ENCODE results near the gene CFP.
A peak's percentile ranks its signal among the peaks of the same experiment; 100 is the strongest.

Gene CFP

DNA sequence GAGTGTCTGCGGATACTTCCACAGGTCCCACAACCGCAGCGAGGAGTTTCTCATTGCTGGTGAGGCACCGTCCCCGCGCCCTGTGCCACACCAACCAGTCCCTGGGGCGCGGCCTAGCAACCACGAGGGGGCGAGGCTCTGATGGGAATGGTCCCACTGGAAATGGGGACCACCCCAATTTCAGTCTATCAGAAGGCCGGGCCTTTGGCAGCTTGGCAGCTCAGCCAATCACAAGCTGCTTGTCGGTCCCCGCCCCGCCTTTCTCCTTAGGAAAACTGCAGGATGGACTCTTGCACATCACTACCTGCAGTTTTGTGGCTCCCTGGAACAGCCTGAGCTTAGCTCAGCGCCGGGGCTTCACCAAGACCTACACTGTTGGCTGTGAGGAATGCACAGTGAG is 44.5 kb downstream of the CFP start:
- Histone ChIP-seq H3K4me3 (ENCODE audit: low read depth, low read length) (peak overlapping the region; percentile 79), H3K27ac (ENCODE audit: low read depth, low read length) (peak overlapping the region; percentile 62), H2AFZ (ENCODE audit: low read length, unreplicated experiment) (no peak overlapping the region), H3K4me1 (ENCODE audit: control insufficient read depth, insufficient read depth, low read length, unreplicated experiment) (peaks cover 21% of the 10 kb centered on the region), H3K36me3 (ENCODE audit: insufficient read depth, low read length) (no peaks in the 10 kb centered on the region), H3K79me2 (ENCODE audit: control insufficient read depth, insufficient read depth, low read length, unreplicated experiment) (peaks cover 22% of the 10 kb centered on the region), H3K27me3 (ENCODE audit: insufficient read depth, low read length) (no peaks in the 10 kb centered on the region)

DNA sequence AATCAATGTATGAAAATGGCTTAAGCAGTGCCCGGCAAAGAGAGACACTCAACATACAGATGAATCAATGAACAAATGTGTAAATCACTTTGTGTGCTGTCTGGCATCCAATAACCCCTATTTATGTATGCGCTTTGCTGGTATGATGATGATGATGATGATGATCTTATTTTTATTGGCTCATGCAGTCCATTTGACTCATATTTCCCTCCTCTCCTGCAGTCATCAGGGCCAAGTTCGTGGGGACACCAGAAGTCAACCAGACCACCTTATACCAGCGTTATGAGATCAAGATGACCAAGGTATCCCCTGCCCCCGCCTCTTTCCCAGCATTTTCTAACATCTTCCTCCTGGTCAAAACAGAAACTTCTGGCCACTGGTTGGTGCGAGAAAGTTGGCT is 45.0 kb downstream of the CFP start:
- peak overlapping the region; percentile 79 for H3K4me3 ChIP-seq (ENCODE audit: low read depth, low read length)
- H3K79me2 ChIP-seq (ENCODE audit: control insufficient read depth, insufficient read depth, low read length, unreplicated experiment) = peaks cover 22% of the 10 kb centered on the region
- no peak overlapping the region for H2AFZ ChIP-seq (ENCODE audit: low read length, unreplicated experiment)
- H3K36me3 ChIP-seq (ENCODE audit: insufficient read depth, low read length) = no peaks in the 10 kb centered on the region
- H3K4me1 ChIP-seq (ENCODE audit: control insufficient read depth, insufficient read depth, low read length, unreplicated experiment) = peaks cover 21% of the 10 kb centered on the region
- H3K27ac ChIP-seq (ENCODE audit: low read depth, low read length) = peak overlapping the region; percentile 62
- H3K27me3 ChIP-seq (ENCODE audit: insufficient read depth, low read length) = no peaks in the 10 kb centered on the region

DNA sequence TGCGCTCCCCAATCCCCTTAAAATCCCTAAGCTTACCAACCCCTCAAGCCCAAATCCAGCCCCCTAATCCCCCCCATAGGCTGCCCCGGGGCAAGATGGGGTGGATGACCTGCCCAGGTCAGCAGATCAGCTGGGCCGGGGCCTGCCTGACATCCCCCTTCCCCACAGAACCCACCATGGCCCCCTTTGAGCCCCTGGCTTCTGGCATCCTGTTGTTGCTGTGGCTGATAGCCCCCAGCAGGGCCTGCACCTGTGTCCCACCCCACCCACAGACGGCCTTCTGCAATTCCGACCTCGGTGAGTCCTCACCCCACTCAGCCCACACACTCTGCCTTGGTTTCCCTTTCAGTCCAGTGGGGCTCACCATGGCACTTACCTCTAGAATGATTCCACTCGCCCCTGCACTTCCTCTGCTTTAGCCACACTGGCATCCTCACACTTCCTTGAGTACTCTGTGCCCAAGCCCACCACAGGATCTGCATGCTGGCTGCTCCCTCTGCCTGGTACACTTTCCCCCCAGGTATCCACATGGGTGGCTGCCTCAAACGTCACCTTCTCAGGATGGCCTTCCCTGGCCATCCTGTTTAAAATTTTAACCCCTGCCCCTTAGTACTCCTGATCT is 46.4 kb downstream of the CFP start:
- peak overlapping the region; percentile 62 for H3K27ac ChIP-seq (ENCODE audit: low read depth, low read length)
- H3K79me2 ChIP-seq (ENCODE audit: control insufficient read depth, insufficient read depth, low read length, unreplicated experiment) = peaks cover 22% of the 10 kb centered on the region
- peak overlapping the region; percentile 79 for H3K4me3 ChIP-seq (ENCODE audit: low read depth, low read length)
- H2AFZ ChIP-seq (ENCODE audit: low read length, unreplicated experiment) = no peak overlapping the region
- H3K4me1 ChIP-seq (ENCODE audit: control insufficient read depth, insufficient read depth, low read length, unreplicated experiment) = peaks cover 31% of the 10 kb centered on the region
- no peaks in the 10 kb centered on the region for H3K27me3 ChIP-seq (ENCODE audit: insufficient read depth, low read length)
- H3K36me3 ChIP-seq (ENCODE audit: insufficient read depth, low read length) = no peaks in the 10 kb centered on the region

DNA sequence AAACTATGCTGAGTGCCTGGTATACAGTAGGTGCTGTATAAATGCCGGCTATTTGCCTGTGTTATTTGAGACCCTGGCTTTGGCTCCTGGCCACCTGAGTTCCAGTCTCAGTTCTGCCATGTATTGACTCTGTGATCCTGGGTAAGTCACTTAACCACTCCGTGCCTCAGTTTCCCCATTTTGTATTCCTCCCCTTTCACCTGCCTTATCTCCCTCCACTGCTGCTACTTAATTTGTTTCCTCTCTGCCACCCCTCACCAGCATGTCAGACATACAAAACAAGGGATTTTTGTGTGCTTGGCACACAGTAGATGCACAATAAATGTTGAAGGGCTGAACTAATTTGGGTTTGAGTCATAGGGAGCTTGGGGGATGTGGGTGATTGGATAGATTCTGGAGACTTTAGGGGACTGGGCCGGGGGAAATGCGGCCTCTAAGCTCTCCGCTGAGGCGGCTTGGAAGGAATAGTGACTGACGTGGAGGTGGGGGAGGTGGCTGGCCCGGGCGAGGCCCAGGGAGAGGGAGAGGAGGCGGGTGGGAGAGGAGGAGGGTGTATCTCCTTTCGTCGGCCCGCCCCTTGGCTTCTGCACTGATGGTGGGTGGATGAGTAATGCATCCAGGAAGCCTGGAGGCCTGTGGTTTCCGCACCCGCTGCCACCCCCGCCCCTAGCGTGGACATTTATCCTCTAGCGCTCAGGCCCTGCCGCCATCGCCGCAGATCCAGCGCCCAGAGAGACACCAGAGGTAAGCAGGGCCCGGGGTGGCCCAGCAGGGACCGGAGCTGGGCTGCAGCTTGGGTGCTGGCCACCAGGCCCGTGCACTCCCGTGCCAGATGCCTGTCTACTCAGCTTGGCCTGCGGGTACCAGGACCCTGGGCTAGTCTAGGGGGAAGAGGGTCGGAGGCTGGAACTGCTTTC is 47.7 kb downstream of the CFP start, which contains the start of gene TIMP1:
Gene TIMP1 (plus strand): TSS at position 706 of the 917 bp plus-strand sequence. CDS start 980 bp downstream, outside the sequence.
- Histone ChIP-seq H3K27ac (ENCODE audit: low read depth, low read length) (peak within 1 kb of the TSS; percentile 62), H3K27me3 (ENCODE audit: insufficient read depth, low read length) (no peaks in the 10 kb centered on the region), H3K79me2 (ENCODE audit: control insufficient read depth, insufficient read depth, low read length, unreplicated experiment) (peaks cover 22% of the 10 kb centered on the region), H3K4me3 (ENCODE audit: low read depth, low read length) (peak within 1 kb of the TSS; percentile 79), H3K4me1 (ENCODE audit: control insufficient read depth, insufficient read depth, low read length, unreplicated experiment) (peaks cover 42% of the 10 kb centered on the region), H3K36me3 (ENCODE audit: insufficient read depth, low read length) (no peaks in the 10 kb centered on the region), H2AFZ (ENCODE audit: low read length, unreplicated experiment) (no peak within 1 kb of the TSS)

DNA sequence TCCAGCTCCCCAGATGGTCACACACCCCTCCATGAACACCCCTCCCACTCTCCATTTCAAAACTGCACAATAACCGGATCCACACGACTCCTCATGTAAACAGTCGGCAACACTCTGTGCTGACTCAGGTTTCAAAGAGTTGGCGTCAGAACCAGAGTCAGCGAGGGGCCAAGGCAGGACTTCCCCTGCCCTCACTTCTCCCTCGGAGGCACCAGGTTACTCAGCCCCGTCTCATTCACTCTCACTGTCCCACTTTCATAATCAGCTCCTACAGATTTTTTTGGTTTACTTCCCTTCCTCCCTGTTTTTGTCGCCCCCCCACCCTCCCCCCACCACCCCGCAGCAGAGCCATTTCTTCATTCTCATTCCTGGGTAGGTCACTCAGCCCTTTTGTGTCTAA is 50.2 kb downstream of the CFP start:
- Histone ChIP-seq H3K79me2 (ENCODE audit: control insufficient read depth, insufficient read depth, low read length, unreplicated experiment) (peaks cover 20% of the 10 kb centered on the region), H3K27ac (ENCODE audit: low read depth, low read length) (peak overlapping the region; percentile 83), H3K36me3 (ENCODE audit: insufficient read depth, low read length) (no peaks in the 10 kb centered on the region), H3K27me3 (ENCODE audit: insufficient read depth, low read length) (no peaks in the 10 kb centered on the region), H3K4me3 (ENCODE audit: low read depth, low read length) (no peak overlapping the region), H2AFZ (ENCODE audit: low read length, unreplicated experiment) (no peak overlapping the region), H3K4me1 (ENCODE audit: control insufficient read depth, insufficient read depth, low read length, unreplicated experiment) (peaks cover 29% of the 10 kb centered on the region)

DNA sequence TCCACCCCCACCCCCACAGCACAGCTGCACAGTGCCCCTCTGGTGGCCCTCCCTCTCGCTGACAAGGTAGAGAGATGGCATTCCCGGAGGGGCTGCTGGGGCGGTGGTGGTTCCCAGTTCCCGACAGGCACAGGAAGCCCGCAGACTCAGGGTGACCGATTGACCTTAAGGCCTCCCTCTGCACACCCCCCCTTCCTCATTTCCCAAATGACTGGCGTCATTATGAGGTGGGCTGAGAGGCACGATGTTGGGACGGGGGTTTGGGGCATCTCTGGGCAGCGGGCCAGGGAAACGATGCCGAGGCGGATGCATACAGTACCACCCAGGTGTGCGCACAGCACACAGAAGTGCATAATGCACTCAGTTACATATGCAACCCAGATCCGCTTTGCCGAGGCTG is 51.0 kb downstream of the CFP start:
- peaks cover 27% of the 10 kb centered on the region for H3K4me1 ChIP-seq (ENCODE audit: control insufficient read depth, insufficient read depth, low read length, unreplicated experiment)
- no peaks in the 10 kb centered on the region for H3K36me3 ChIP-seq (ENCODE audit: insufficient read depth, low read length)
- H3K27me3 ChIP-seq (ENCODE audit: insufficient read depth, low read length) = no peaks in the 10 kb centered on the region
- H3K4me3 ChIP-seq (ENCODE audit: low read depth, low read length) = no peak overlapping the region
- no peak overlapping the region for H3K27ac ChIP-seq (ENCODE audit: low read depth, low read length)
- H3K79me2 ChIP-seq (ENCODE audit: control insufficient read depth, insufficient read depth, low read length, unreplicated experiment) = peaks cover 15% of the 10 kb centered on the region
- H2AFZ ChIP-seq (ENCODE audit: low read length, unreplicated experiment) = no peak overlapping the region

DNA sequence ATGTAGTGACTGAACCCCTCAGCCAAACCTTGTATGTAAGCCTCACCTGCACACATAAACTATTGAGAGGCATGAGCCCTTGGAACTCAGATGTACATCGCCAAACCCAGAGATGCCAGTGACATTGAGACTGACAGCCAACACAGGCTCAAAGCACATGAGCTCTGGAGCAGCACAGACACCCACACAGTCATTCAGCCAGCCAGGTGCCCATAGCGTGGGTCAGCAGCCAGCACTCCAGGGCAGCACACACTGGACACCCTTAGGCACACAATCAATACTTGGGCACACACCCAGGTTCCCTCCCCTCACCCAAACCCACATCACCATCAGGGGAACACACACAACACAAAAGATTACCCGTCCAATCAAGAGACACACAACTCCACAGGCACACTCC is 51.8 kb downstream of the CFP start:
- Histone ChIP-seq H3K4me1 (ENCODE audit: control insufficient read depth, insufficient read depth, low read length, unreplicated experiment) (peaks cover 27% of the 10 kb centered on the region), H3K27me3 (ENCODE audit: insufficient read depth, low read length) (no peaks in the 10 kb centered on the region), H2AFZ (ENCODE audit: low read length, unreplicated experiment) (no peak overlapping the region), H3K27ac (ENCODE audit: low read depth, low read length) (peak overlapping the region; percentile 23; the same call in 1 of the 2 replicates), H3K4me3 (ENCODE audit: low read depth, low read length) (no peak overlapping the region), H3K36me3 (ENCODE audit: insufficient read depth, low read length) (no peaks in the 10 kb centered on the region), H3K79me2 (ENCODE audit: control insufficient read depth, insufficient read depth, low read length, unreplicated experiment) (peaks cover 7% of the 10 kb centered on the region)

DNA sequence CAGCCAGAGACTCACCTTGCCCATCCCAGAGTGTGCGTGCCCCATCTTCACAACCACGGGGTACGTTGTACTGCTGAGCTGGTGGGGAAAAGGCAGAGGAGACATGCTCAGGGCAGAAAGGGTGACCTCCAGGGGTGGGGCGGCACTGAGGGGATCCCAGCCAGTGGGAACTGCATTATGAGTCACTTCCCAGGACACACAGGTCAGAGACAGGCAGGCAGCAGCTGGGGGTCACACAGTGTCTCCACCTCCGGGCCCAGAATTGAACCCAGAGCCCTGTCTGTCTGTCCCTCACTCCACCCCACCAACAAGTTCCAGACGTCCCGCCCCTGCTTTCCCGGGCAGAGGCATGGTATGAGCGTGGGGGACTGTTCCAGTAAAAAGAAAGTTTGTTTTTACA is 52.3 kb downstream of the CFP start:
- no peaks in the 10 kb centered on the region for H3K27me3 ChIP-seq (ENCODE audit: insufficient read depth, low read length)
- H3K4me3 ChIP-seq (ENCODE audit: low read depth, low read length) = no peak overlapping the region
- no peak overlapping the region for H2AFZ ChIP-seq (ENCODE audit: low read length, unreplicated experiment)
- H3K27ac ChIP-seq (ENCODE audit: low read depth, low read length) = no peak overlapping the region
- peaks cover 27% of the 10 kb centered on the region for H3K4me1 ChIP-seq (ENCODE audit: control insufficient read depth, insufficient read depth, low read length, unreplicated experiment)
- H3K79me2 ChIP-seq (ENCODE audit: control insufficient read depth, insufficient read depth, low read length, unreplicated experiment) = peaks cover 2% of the 10 kb centered on the region
- no peaks in the 10 kb centered on the region for H3K36me3 ChIP-seq (ENCODE audit: insufficient read depth, low read length)

DNA sequence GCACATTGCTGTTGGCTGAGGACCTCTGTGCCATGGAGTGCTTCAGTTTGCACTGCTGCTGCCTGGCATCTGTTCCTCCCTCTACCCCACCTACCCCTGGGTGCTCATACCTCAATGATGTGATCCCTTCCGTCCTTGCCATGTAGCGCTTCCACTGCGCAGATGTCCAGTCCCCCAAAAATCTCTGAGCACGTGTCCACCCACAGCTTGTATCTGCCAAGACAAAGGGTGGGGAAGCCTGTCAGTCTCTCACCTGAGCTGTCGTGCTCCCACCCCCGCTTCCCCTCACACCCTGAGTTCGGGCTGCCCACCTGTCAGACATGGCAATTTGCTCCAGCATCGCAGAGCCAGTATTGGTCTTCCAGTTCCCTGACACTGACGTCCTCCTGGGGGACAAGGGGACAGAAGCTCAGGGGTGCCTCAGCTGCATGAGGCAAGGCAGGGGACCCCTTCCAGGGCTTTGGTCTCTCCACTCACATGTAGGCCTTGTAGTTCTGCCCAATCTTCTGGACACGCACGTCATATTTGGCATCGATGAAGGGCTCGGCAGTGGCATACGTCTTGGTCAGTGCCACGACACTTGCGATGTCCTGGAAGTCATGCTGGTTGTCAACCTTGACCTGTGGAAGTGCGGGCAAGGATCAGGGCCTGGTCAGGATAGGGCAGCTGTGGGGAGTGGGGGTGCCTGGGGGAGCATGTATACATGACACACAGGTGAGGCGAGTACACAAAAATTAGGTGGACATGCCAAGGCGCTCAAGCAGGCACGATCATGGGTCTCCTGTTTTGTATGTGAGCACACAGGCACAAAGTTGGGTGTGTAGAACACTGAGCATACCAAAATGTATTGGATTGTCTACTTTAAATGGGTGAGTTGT is 53.5 kb downstream of the CFP start:
- Histone ChIP-seq H3K4me3 (ENCODE audit: low read depth, low read length) (no peak overlapping the region), H3K27ac (ENCODE audit: low read depth, low read length) (no peak overlapping the region), H3K79me2 (ENCODE audit: control insufficient read depth, insufficient read depth, low read length, unreplicated experiment) (no peaks in the 10 kb centered on the region), H2AFZ (ENCODE audit: low read length, unreplicated experiment) (no peak overlapping the region), H3K27me3 (ENCODE audit: insufficient read depth, low read length) (no peaks in the 10 kb centered on the region), H3K36me3 (ENCODE audit: insufficient read depth, low read length) (peaks cover 5% of the 10 kb centered on the region; the same call in 1 of the 2 replicates), H3K4me1 (ENCODE audit: control insufficient read depth, insufficient read depth, low read length, unreplicated experiment) (peaks cover 22% of the 10 kb centered on the region)

DNA sequence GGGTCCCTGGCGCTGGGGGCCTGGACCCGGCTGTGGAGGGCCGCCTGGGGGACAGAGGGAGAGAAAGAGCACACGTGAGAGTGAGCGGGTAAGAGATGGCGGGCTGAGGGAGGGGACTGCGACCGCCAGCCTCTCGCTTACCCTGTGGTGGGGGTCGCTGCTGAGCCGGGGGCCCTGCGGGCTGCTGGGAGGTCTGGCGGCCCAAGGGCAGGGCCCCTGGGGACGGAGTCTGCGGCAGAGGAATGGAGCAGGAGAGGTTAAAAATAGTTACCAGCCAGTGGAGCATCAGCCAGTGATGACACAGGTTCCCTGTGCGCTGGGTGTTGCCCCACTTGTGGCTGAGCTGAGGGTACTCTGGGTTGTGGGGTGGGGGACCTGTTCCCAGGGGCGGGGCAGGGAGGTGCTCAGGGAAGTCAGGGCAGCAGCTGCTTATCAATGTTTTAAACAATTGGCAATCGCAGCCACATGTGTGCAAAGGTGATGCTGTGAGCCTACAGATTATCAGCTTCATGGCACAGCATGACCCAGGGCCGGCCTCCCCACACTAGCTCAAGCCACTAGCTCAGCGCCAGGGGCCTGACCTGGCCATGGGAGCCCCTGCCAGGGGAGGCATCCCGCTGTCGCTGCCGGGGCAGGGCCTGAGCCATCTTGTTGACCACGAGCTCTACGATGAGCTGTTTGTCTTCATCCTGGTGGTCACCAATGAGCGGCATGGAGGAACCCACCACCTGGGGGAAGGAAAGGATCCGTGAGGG is 55.0 kb downstream of the CFP start:
- Histone ChIP-seq H2AFZ (ENCODE audit: low read length, unreplicated experiment) (no peak overlapping the region), H3K79me2 (ENCODE audit: control insufficient read depth, insufficient read depth, low read length, unreplicated experiment) (no peaks in the 10 kb centered on the region), H3K27ac (ENCODE audit: low read depth, low read length) (no peak overlapping the region), H3K4me1 (ENCODE audit: control insufficient read depth, insufficient read depth, low read length, unreplicated experiment) (peaks cover 22% of the 10 kb centered on the region), H3K27me3 (ENCODE audit: insufficient read depth, low read length) (no peaks in the 10 kb centered on the region), H3K4me3 (ENCODE audit: low read depth, low read length) (no peak overlapping the region), H3K36me3 (ENCODE audit: insufficient read depth, low read length) (peaks cover 5% of the 10 kb centered on the region; the same call in 1 of the 2 replicates)
